Esophagus squamous epithelium (tissue), 5 donors: ENCODE measurements around the gene KLHL29. TPM values are rescaled to one million over a fixed set of nuclear protein-coding genes. Genes with fewer than 3 reads are reported as not detected.
A peak's percentile ranks its signal among the peaks of the same experiment; 100 is the strongest.

ENCODE experiments used
- DNase-seq: peaks from one replicate; lab custom pipeline; 2025; lab: John Stamatoyannopoulos, UW
- H3K27ac ChIP-seq, 4 donors: fragments of 200-600 bp; sonication (generic); one replicate each; pipeline ENCODE4 v1.5.1; 2016 to 2019; ENCODE audit warnings: mild to moderate bottlenecking in 1 of 4
- H3K27me3 ChIP-seq, 4 donors: fragments of 200-600 bp; sonication (generic); 1 replicate in 3 of 4; 2 replicates in 1 of 4; pipeline versions ENCODE4 v1.5.1 to v1.6.0; 2017 to 2021; ENCODE audit warnings: antibody characterized with exemption in 1 of 4
- H3K36me3 ChIP-seq, 3 donors: fragments of 200-600 bp; sonication (generic); one replicate each; pipeline ENCODE4 v1.5.1; 2016 to 2019
- H3K4me1 ChIP-seq, 3 donors: fragments of 200-600 bp; sonication (generic); one replicate each; pipeline ENCODE4 v1.5.1; 2017 to 2019
- H3K4me3 ChIP-seq, 4 donors: fragments of 200-600 bp; sonication (generic); 1 replicate in 3 of 4; 2 replicates in 1 of 4; pipeline ENCODE4 v1.5.1; 2016 to 2019; ENCODE audit warnings: mild to moderate bottlenecking in 2 of 4, moderate library complexity in 1 of 4
- H3K9me3 ChIP-seq, 3 donors: fragments of 200-600 bp; sonication (generic); one replicate each; pipeline ENCODE4 v1.5.1; 2016 to 2019
- CTCF ChIP-seq, 6 experiments: fragments of 450-650 bp in 4 of 6; fragments of 200-600 bp in 2 of 6; sonication (generic) in 2 of 6; IDR thresholded peaks; one replicate each; pipeline ENCODE4 v1.5.1; 2016 to 2019; ENCODE audit warnings: antibody characterized with exemption in 6 of 6, mild to moderate bottlenecking in 4 of 6, moderate library complexity in 4 of 6
- POLR2A ChIP-seq, 4 donors: fragments of 450-650 bp; IDR thresholded peaks; one replicate each; pipeline ENCODE4 v1.6.1; 2017; ENCODE audit warnings: antibody characterized with exemption in 4 of 4, mild to moderate bottlenecking in 4 of 4, moderate library complexity in 3 of 4
- WGBS, 2 donors: methylation state at CpG; one replicate each; pipeline ENCODE4 v1.1.5; 2018; 5-methylcytosine and 5-hydroxymethylcytosine counted together
- intact Hi-C: fragments of 100-400 bp; cut with DNase I; formaldehyde crosslinking; loops from one replicate; pipeline ENCODE4 v1.15.0; 2022
- total RNA-seq, 4 donors: library from RNA; depleted of rRNA; stranded (reverse); fragments of >200 nt; gene quantifications; one replicate each; pipeline ENCODE4 v1.1.0, GENCODE V29; 2016
- donor health status: DM: yes; HTN: yes; CAD: no.

The KLHL29 gene
- total RNA-seq, 4 donors from 2014 or later: 3.4 to 11.8 (median 5.9) TPM

GRCh38 chr2:23703583-23704385 lies 318.8 kb downstream of the KLHL29 start:
- TF ChIP-seq CTCF (IDR thresholded peaks at IDR 0.05) (no peak), POLR2A (IDR thresholded peaks at IDR 0.05) (no peak)
- intact Hi-C loops: no loop called here
- Histone ChIP-seq H3K36me3 (peaks cover 0 to 93% (median 0%) of the 10 kb centered on the region in 3 donors), H3K9me3 (no peaks in the 10 kb centered on the region), H3K27ac (no peak overlapping the region), H3K4me1 (peaks cover 6 to 10% (median 9%) of the 10 kb centered on the region in 3 donors), H3K27me3 (no peaks in the 10 kb centered on the region), H3K4me3 (no peak overlapping the region)
- 92 to 100% methylated on average over 1 to 2 of the region's 16 CpGs for WGBS, 2 donors
- DNase-seq: no peak

GRCh38 chr2:23705771-23706612 lies 321.0 kb downstream of the KLHL29 start:
- Histone ChIP-seq H3K9me3 (no peaks in the 10 kb centered on the region), H3K27me3 (no peaks in the 10 kb centered on the region), H3K4me1 (peaks cover 0 to 6% (median 4%) of the 10 kb centered on the region in 3 donors), H3K36me3 (peaks cover 0 to 84% (median 0%) of the 10 kb centered on the region in 3 donors), H3K27ac (no peak overlapping the region), H3K4me3 (no peak overlapping the region)
- DNase-seq: no peak
- 83 to 88% methylated on average over 6 to 7 of the region's 18 CpGs for WGBS, 2 donors
- intact Hi-C loops: no loop called here
- TF ChIP-seq CTCF (IDR thresholded peaks at IDR 0.05) (no peak), POLR2A (IDR thresholded peaks at IDR 0.05) (no peak)

- 91 to 92% methylated on average over 14 to 18 of the region's 18 CpGs for WGBS, 2 donors
- no peak overlapping the region for H3K4me3 ChIP-seq
- TF ChIP-seq POLR2A (IDR thresholded peaks at IDR 0.05): no peak
- peaks cover 0 to 6% (median 4%) of the 10 kb centered on the region in 3 donors for H3K4me1 ChIP-seq
- no peaks in the 10 kb centered on the region for H3K9me3 ChIP-seq
- no peaks in the 10 kb centered on the region for H3K27me3 ChIP-seq
- peak overlapping the region in 2 of 4 donors; percentile 34 to 63 for H3K27ac ChIP-seq
- H3K36me3 ChIP-seq: peaks cover 0 to 77% (median 0%) of the 10 kb centered on the region in 3 donors
- intact Hi-C loops: no loop called here
- DNase-seq: no peak
These were observed 321.7 kb downstream of the KLHL29 start for GRCh38 chr2:23706613-23707078.

- Histone ChIP-seq H3K4me1 (peaks cover 0 to 6% (median 4%) of the 10 kb centered on the region in 3 donors), H3K27ac (peak overlapping the region in 2 of 4 donors; percentile 34 to 63), H3K27me3 (no peaks in the 10 kb centered on the region), H3K36me3 (peaks cover 0 to 76% (median 0%) of the 10 kb centered on the region in 3 donors), H3K9me3 (no peaks in the 10 kb centered on the region), H3K4me3 (no peak overlapping the region)
- no peak for DNase-seq
- TF ChIP-seq POLR2A (IDR thresholded peaks at IDR 0.05): no peak
- no peak for TF ChIP-seq CTCF (IDR thresholded peaks at IDR 0.05)
- intact Hi-C loops: no loop called here
- WGBS, 2 donors: 74 to 81% methylated on average over 6 to 9 of the region's 9 CpGs
These were observed 322.1 kb downstream of the KLHL29 start for GRCh38 chr2:23707096-23707495.

- TF ChIP-seq POLR2A (IDR thresholded peaks at IDR 0.05): no peak
- Histone ChIP-seq H3K36me3 (peaks cover 0 to 61% (median 0%) of the 10 kb centered on the region in 3 donors), H3K27me3 (no peaks in the 10 kb centered on the region), H3K27ac (no peak overlapping the region), H3K4me3 (no peak overlapping the region), H3K9me3 (no peaks in the 10 kb centered on the region), H3K4me1 (peaks cover 0 to 12% (median 6%) of the 10 kb centered on the region in 3 donors)
- DNase-seq: no peak
- WGBS, 2 donors: 82 to 89% methylated on average over 6 of the region's 6 CpGs
- intact Hi-C loops: no loop called here
These were observed 323.8 kb downstream of the KLHL29 start for GRCh38 chr2:23708771-23709170.
